SK-N-SH treated with all-trans-retinoic acid at 6 μM for 48 hours (cell line): Measurements from ENCODE around the gene CSTF2T.

ENCODE experiments used
- ATAC-seq: fragments of 200-7000 bp; cut with Tn5 transposase; 3 replicates; pipeline ENCODE4 v1.9.1; 2020; ENCODE audit warnings: mild to moderate bottlenecking, moderate library complexity
- ARNTL ChIP-seq: fragments of 450-650 bp; formaldehyde crosslinking; IDR thresholded peaks from 2 replicates; pipeline ENCODE4 v1.5.0; 2020; ENCODE audit warnings: low read depth, mild to moderate bottlenecking, moderate library complexity, borderline replicate concordance
- BACH2 ChIP-seq: fragments of 250-450 bp; sonication (Bioruptor Pico); IDR thresholded peaks from 2 replicates; pipeline ENCODE4 v1.9.0; 2021; ENCODE audit warnings: mild to moderate bottlenecking, borderline replicate concordance
- CREB5 ChIP-seq: fragments of 250-450 bp; sonication (Bioruptor Pico); IDR thresholded peaks from 2 replicates; pipeline ENCODE4 v1.5.1; 2020; ENCODE audit warnings: low read depth, mild to moderate bottlenecking, moderate library complexity
- CSDC2 ChIP-seq: fragments of 250-450 bp; sonication (Bioruptor Pico); IDR thresholded peaks from 2 replicates; pipeline ENCODE4 v1.5.0; 2020; ENCODE audit warnings: mild to moderate bottlenecking, moderate library complexity
- ESRRG ChIP-seq: fragments of 250-450 bp; sonication (Bioruptor Pico); IDR thresholded peaks from 2 replicates; pipeline ENCODE4 v1.6.1; 2021; ENCODE audit warnings: mild to moderate bottlenecking
- GLIS3 ChIP-seq: fragments of 250-450 bp; sonication (Bioruptor Pico); IDR thresholded peaks from 2 replicates; pipeline ENCODE4 v1.5.0; 2020; ENCODE audit warnings: mild to moderate bottlenecking, moderate library complexity
- ISL1 ChIP-seq: fragments of 250-450 bp; sonication (Bioruptor Pico); IDR thresholded peaks from 2 replicates; pipeline ENCODE4 v2.1.2; 2022; ENCODE audit warnings: mild to moderate bottlenecking, moderate library complexity
- OSR1 ChIP-seq: fragments of 250-450 bp; sonication (Bioruptor Pico); IDR thresholded peaks from 2 replicates; pipeline ENCODE4 v1.8.0; 2022; ENCODE audit warnings: moderate library complexity, mild to moderate bottlenecking, inconsistent platforms
- PATZ1 ChIP-seq: fragments of 250-450 bp; sonication (Bioruptor Pico); IDR thresholded peaks from 2 replicates; pipeline ENCODE4 v1.8.0; 2020; ENCODE audit warnings: mild to moderate bottlenecking, moderate library complexity, borderline replicate concordance
- PPARA ChIP-seq: fragments of 250-450 bp; sonication (Bioruptor Pico); IDR thresholded peaks from 2 replicates; pipeline ENCODE4 v1.5.0; 2020; ENCODE audit warnings: mild to moderate bottlenecking, borderline replicate concordance
- RARB ChIP-seq: fragments of 250-450 bp; sonication (Bioruptor Pico); IDR thresholded peaks from 2 replicates; pipeline ENCODE4 v1.8.0; 2021; ENCODE audit warnings: mild to moderate bottlenecking, moderate library complexity
- SNAI2 ChIP-seq: fragments of 250-450 bp; sonication (Bioruptor Pico); IDR thresholded peaks from 2 replicates; pipeline ENCODE4 v1.5.0; 2020; ENCODE audit warnings: mild to moderate bottlenecking, moderate library complexity
- TCF4 ChIP-seq: fragments of 250-450 bp; sonication (Bioruptor Pico); IDR thresholded peaks from 2 replicates; pipeline ENCODE4 v1.8.0; 2021; ENCODE audit warnings: mild to moderate bottlenecking, moderate library complexity, borderline replicate concordance
- TOX ChIP-seq: fragments of 250-450 bp; sonication (Bioruptor Pico); IDR thresholded peaks from 2 replicates; pipeline ENCODE4 v1.8.0; 2021; ENCODE audit warnings: mild to moderate bottlenecking, moderate library complexity, borderline replicate concordance
- ZC3H10 ChIP-seq: fragments of 250-450 bp; sonication (Bioruptor Pico); IDR thresholded peaks from 2 replicates; pipeline ENCODE4 v1.5.1; 2021; ENCODE audit warnings: mild to moderate bottlenecking, moderate library complexity
- ZFP3 ChIP-seq: fragments of 250-450 bp; sonication (Bioruptor Pico); IDR thresholded peaks from 2 replicates; pipeline ENCODE4 v1.5.0; 2020; ENCODE audit warnings: mild to moderate bottlenecking, moderate library complexity
- ZFP30 ChIP-seq: fragments of 450-650 bp; formaldehyde crosslinking; IDR thresholded peaks from 2 replicates; pipeline ENCODE4 v1.5.0; 2022; ENCODE audit warnings: mild to moderate bottlenecking, moderate library complexity
- ZNF565 ChIP-seq: fragments of 450-650 bp; formaldehyde crosslinking; conservative IDR thresholded peaks from 2 replicates; pipeline ENCODE4 v1.5.0; 2020; ENCODE audit warnings: low read depth, mild to moderate bottlenecking, moderate library complexity
- ZNF70 ChIP-seq: fragments of 450-650 bp; formaldehyde crosslinking; IDR thresholded peaks from 2 replicates; pipeline ENCODE4 v1.5.0; 2020; ENCODE audit warnings: mild to moderate bottlenecking, moderate library complexity
- ZNF8 ChIP-seq: fragments of 450-650 bp; formaldehyde crosslinking; IDR thresholded peaks from 2 replicates; pipeline ENCODE4 v1.5.0; 2020; ENCODE audit warnings: mild to moderate bottlenecking, moderate library complexity
- TF ChIP-seq, protein P1 (sequence below): fragments of 250-450 bp; sonication (Bioruptor Pico); IDR thresholded peaks from 2 replicates; pipeline ENCODE4 v1.5.0; 2020; ENCODE audit warnings: mild to moderate bottlenecking, moderate library complexity

Gene CSTF2T

GRCh38 chr10:51672039-51672535 is 27.3 kb downstream of the CSTF2T start:
- TF ChIP-seq TCF4 (CRISPR knock-in tag) (no peak), OSR1 (no peak), GLIS3 (CRISPR knock-in tag) (no peak), ZC3H10 (CRISPR knock-in tag) (no peak), ZFP30 (peak; percentile 96), CSDC2 (CRISPR knock-in tag) (no peak)
- no peak for ATAC-seq

DNA sequence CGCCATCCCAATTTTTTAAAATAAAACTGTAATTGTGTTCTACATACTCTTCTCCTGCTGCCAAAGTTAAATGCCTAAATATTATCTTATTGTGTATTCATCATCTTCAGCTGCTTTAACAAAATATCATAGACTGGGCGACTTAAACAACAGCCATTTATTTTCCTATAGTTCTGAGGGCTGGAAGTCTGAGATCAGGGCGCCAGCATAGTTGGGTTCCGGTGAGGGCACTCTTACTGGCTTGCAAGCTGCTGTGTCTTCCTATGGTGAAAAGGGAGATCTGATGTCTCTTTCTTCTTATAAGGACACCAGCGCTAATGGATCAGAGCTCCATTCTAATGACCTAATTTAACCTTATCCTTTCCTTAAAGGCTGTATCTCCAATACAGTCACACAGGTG is 30.4 kb downstream of the CSTF2T start:
- ATAC-seq, result no peak
- TF ChIP-seq PPARA (CRISPR knock-in tag), result no peak
- TF ChIP-seq BACH2, result no peak
- TF ChIP-seq, protein P1, sequence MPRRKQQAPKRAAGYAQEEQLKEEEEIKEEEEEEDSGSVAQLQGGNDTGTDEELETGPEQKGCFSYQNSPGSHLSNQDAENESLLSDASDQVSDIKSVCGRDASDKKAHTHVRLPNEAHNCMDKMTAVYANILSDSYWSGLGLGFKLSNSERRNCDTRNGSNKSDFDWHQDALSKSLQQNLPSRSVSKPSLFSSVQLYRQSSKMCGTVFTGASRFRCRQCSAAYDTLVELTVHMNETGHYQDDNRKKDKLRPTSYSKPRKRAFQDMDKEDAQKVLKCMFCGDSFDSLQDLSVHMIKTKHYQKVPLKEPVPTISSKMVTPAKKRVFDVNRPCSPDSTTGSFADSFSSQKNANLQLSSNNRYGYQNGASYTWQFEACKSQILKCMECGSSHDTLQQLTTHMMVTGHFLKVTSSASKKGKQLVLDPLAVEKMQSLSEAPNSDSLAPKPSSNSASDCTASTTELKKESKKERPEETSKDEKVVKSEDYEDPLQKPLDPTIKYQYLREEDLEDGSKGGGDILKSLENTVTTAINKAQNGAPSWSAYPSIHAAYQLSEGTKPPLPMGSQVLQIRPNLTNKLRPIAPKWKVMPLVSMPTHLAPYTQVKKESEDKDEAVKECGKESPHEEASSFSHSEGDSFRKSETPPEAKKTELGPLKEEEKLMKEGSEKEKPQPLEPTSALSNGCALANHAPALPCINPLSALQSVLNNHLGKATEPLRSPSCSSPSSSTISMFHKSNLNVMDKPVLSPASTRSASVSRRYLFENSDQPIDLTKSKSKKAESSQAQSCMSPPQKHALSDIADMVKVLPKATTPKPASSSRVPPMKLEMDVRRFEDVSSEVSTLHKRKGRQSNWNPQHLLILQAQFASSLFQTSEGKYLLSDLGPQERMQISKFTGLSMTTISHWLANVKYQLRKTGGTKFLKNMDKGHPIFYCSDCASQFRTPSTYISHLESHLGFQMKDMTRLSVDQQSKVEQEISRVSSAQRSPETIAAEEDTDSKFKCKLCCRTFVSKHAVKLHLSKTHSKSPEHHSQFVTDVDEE (CRISPR knock-in tag), result no peak
- no peak for TF ChIP-seq ZFP30
- no peak for TF ChIP-seq CREB5 (CRISPR knock-in tag)
- no peak for TF ChIP-seq SNAI2 (CRISPR knock-in tag)
- no peak for TF ChIP-seq ZC3H10 (CRISPR knock-in tag)
- TF ChIP-seq ISL1 (CRISPR knock-in tag), result no peak
- TF ChIP-seq OSR1, result no peak
- no peak for TF ChIP-seq ZNF70 (CRISPR knock-in tag)
- no peak for TF ChIP-seq ZNF565 (CRISPR knock-in tag)
- no peak for TF ChIP-seq PATZ1 (CRISPR knock-in tag)
- TF ChIP-seq CSDC2 (CRISPR knock-in tag), result no peak
- TF ChIP-seq GLIS3 (CRISPR knock-in tag), result no peak
- TF ChIP-seq TCF4 (CRISPR knock-in tag), result no peak
- TF ChIP-seq RARB (CRISPR knock-in tag), result no peak

DNA sequence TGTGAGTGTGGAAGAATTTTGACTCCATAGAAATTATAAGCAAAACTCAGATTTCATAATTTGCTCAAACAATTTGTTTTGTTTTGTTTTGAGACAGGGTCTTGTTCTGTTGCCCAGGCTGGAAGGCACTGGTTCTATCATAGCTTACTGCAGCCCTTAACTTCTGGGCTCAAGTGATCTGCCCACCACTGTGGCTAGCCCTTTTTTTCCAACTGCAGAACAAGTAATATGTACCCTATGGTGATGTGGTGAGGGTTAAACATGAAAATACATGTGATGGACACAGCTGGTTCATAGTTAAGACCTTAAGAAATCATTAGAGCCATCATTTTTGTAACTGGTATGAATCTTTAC is 31.1 kb downstream of the CSTF2T start:
- TF ChIP-seq, protein P1 (CRISPR knock-in tag), result no peak
- no peak for TF ChIP-seq ZNF8
- TF ChIP-seq ZFP3, result no peak
- no peak for TF ChIP-seq TCF4 (CRISPR knock-in tag)
- no peak for TF ChIP-seq RARB (CRISPR knock-in tag)
- peak; percentile 69 for ATAC-seq

GRCh38 chr10:51667678-51668335 is 31.6 kb downstream of the CSTF2T start:
- ATAC-seq, result peak; percentile 78
- TF ChIP-seq ESRRG (CRISPR knock-in tag) (0 out of 2 replicates have a peak, but pooled peaks have one; percentile 62), RARB (CRISPR knock-in tag) (no peak; the same call in 1 of the 2 replicates), ARNTL (CRISPR knock-in tag) (no peak), ZC3H10 (CRISPR knock-in tag) (peak; percentile 91), TOX (CRISPR knock-in tag) (0 out of 2 replicates have a peak, but pooled peaks have one; percentile 8), ZNF70 (CRISPR knock-in tag) (no peak), PATZ1 (CRISPR knock-in tag) (no peak), ZNF565 (CRISPR knock-in tag) (no peak), PPARA (CRISPR knock-in tag) (no peak), TCF4 (CRISPR knock-in tag) (no peak), CREB5 (CRISPR knock-in tag) (peak; percentile 80), ISL1 (CRISPR knock-in tag) (peak; percentile 97), SNAI2 (CRISPR knock-in tag) (no peak), ZNF8 (no peak), ZFP30 (no peak), ZFP3 (no peak)
